NCI-H2107 treated with DMSO at 0.1 percent for 48 hours (cell line): ENCODE data around the gene EMILIN2.

ENCODE experiments used
- DNase-seq: peaks from one replicate; lab custom pipeline; 2025; ENCODE audit not compliant: unreplicated experiment; lab: John Stamatoyannopoulos, UW

Gene EMILIN2

GRCh38 chr18:2948038-2948437, 101.2 kb downstream of the EMILIN2 start:
- DNase-seq = no peak

DNA sequence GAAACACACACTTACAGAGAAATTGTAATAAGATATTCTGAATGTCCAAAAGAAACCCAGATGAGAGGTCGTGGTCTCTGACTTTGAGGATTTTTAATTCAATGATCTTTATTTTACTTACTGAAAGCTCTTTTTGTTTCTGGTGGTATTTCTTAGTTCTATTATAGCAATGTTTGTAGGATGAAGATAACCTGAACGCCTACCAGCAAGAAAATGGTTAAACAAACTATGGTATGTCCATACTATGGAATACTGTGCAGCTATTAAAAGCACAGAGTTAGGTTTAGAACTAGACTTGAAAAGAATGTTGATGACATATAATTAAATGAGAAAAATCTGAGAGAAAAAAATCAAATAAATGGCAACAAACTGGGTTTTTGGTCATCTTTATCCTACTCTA, 105.8 kb downstream of the EMILIN2 start:
- no peak for DNase-seq

- no peak for DNase-seq
Measured at GRCh38 chr18:2953935-2954653, 107.3 kb downstream of the EMILIN2 start.

- no peak for DNase-seq
Measured at GRCh38 chr18:2954869-2955645, 108.3 kb downstream of the EMILIN2 start.

DNA sequence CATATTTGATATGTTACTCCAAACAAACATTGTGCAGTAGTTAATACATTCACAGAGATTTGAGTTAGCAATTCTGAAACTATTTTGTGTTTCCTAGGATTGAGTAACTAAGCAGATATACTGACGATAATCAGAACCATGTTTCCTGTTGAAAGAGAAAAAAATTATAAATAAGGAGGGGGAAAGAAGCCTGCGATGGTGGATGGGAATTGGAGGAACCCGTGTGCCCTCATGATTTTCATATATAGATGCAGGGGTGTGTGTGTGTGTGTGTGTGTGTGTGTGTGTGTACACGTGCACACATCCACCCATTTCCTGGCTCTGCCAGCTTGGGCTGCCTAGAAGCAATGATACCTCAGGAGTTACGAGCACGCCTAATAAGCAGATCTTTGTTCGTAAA, 109.2 kb downstream of the EMILIN2 start:
- DNase-seq = no peak

GRCh38 chr18:2958819-2959298, 112.1 kb downstream of the EMILIN2 start:
- DNase-seq = no peak

- no peak for DNase-seq
Measured at GRCh38 chr18:2959341-2959740, 112.5 kb downstream of the EMILIN2 start.

DNA sequence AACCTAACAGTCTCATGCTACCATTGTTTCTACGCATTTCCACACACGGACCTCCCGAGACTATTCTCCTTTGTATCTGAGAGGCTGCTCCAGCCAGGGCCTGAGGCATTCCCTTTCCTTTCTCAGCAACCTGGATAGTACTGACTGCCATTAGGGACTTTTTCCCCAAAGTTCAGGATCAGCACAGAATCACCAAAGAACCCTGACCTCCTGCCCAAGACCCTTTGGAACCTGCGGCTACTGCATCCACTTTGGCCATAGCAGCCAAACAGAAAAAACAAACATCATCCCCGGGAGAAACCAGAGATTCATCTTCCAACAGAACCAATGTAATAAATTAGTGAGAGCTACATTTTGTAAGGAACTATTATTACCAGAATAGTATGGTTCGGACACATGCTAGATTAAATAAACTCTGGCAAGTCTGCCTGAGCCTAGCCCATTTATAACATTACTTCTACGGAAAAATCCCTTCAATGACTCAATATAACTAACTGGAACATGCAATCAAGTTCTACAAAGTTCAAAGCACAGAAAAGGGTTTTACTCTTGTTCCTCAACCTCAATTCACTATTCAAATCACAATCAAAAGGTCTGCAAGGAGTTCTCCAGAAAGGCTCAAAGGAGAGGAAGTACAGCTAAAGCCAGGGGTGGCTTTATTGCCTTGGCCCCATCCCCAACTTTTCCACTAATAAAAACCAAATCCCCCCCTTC, 114.3 kb downstream of the EMILIN2 start:
- no peak for DNase-seq

DNA sequence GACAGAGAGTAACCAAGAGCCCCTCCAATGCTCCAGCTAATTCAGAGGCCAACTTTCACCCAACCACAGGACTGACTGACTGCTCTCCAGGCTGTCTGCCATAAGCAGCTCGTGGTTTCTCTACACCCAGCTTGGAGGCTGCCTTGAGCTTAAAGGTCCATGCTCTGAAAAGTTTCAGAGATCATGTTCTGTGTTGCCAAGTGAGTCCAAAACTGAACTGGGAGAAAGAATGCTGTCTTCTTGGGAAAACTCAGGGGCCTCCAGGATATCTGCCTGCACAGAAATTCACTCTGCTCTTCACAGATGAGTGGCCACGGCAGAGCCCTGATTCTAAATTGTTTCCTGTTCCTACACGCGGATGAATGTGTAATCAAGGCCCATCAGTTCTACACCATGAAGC, 115.0 kb downstream of the EMILIN2 start:
- no peak for DNase-seq

DNA sequence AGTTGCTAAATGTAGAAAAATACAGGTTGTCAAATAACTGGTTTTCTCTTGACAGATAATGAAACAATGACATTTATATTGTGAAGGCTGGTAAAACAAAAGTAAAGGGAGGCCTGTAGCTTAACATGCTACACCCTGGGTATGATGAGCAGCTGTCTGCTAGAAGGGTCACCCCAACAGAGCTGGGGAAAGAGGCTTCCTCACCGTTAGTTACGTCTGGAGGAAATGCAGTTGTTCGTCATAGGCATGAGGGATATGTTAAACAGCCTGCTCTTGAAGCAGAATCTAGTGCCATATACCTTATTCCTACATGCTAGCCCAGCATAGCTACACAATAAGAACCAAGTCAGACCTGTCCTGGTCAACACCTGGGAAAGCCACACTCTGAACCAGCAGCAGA, 116.2 kb downstream of the EMILIN2 start:
- DNase-seq = no peak

- no peak for DNase-seq
Measured at GRCh38 chr18:2964361-2965010, 117.7 kb downstream of the EMILIN2 start.
